Measurements from ENCODE around the gene UBE3C. TPM values are rescaled to one million over a fixed set of nuclear protein-coding genes. Genes with fewer than 3 reads are reported as not detected.

UBE3C gene
- total RNA-seq, 2 donors from 2014 or later = 55.0 to 93.6 TPM

GRCh38 chr7:157278791-157279724 lies 140.3 kb downstream of the UBE3C start:
- peaks cover 11 to 23% of the 10 kb centered on the region in 2 donors for H3K4me1 ChIP-seq (ENCODE audit: control insufficient read depth in 1 of 2, low read depth in 2 of 2)
- ATAC-seq (ENCODE audit: insufficient number of reproducible peaks, low FRiP score, low read depth) (peak; percentile 12), DNase-seq (ENCODE audit: low spot score) (no peak)
- H3K9me3 ChIP-seq = no peaks in the 10 kb centered on the region
- no peak overlapping the region for H3K27ac ChIP-seq
- peak overlapping the region; percentile 77 for H3K4me3 ChIP-seq
- H3K27me3 ChIP-seq (replicated peaks; ENCODE audit: insufficient read depth) = no peaks in the 10 kb centered on the region
- TF ChIP-seq CTCF (IDR thresholded peaks at IDR 0.05) = no peak
- H3K36me3 ChIP-seq = no peaks in the 10 kb centered on the region

GRCh38 chr7:157279741-157280215 lies 141.1 kb downstream of the UBE3C start:
- DNase-seq (ENCODE audit: low spot score) (no peak), ATAC-seq (ENCODE audit: insufficient number of reproducible peaks, low FRiP score, low read depth) (no peak)
- Histone ChIP-seq H3K36me3 (no peaks in the 10 kb centered on the region), H3K27ac (no peak overlapping the region), H3K4me1 (ENCODE audit: control insufficient read depth in 1 of 2, low read depth in 2 of 2) (peaks cover 11 to 19% of the 10 kb centered on the region in 2 donors), H3K27me3 (replicated peaks; ENCODE audit: insufficient read depth) (no peaks in the 10 kb centered on the region), H3K4me3 (peak overlapping the region; percentile 77), H3K9me3 (no peaks in the 10 kb centered on the region)
- TF ChIP-seq CTCF (IDR thresholded peaks at IDR 0.05) = no peak

GRCh38 chr7:157280216-157280841 lies 141.6 kb downstream of the UBE3C start:
- no peak for TF ChIP-seq CTCF (IDR thresholded peaks at IDR 0.05)
- DNase-seq (ENCODE audit: low spot score) (no peak), ATAC-seq (ENCODE audit: insufficient number of reproducible peaks, low FRiP score, low read depth) (no peak)
- H3K27ac ChIP-seq = no peak overlapping the region
- no peaks in the 10 kb centered on the region for H3K9me3 ChIP-seq
- H3K4me1 ChIP-seq (ENCODE audit: control insufficient read depth in 1 of 2, low read depth in 2 of 2) = peaks cover 11 to 19% of the 10 kb centered on the region in 2 donors
- no peaks in the 10 kb centered on the region for H3K27me3 ChIP-seq (replicated peaks; ENCODE audit: insufficient read depth)
- no peaks in the 10 kb centered on the region for H3K36me3 ChIP-seq
- peak overlapping the region; percentile 77 for H3K4me3 ChIP-seq

- Histone ChIP-seq H3K9me3 (no peaks in the 10 kb centered on the region), H3K4me3 (no peak overlapping the region), H3K36me3 (no peaks in the 10 kb centered on the region), H3K4me1 (ENCODE audit: control insufficient read depth in 1 of 2, low read depth in 2 of 2) (peaks cover 11 to 19% of the 10 kb centered on the region in 2 donors), H3K27me3 (replicated peaks; ENCODE audit: insufficient read depth) (no peaks in the 10 kb centered on the region), H3K27ac (no peak overlapping the region)
- TF ChIP-seq CTCF (IDR thresholded peaks at IDR 0.05) = no peak
- ATAC-seq (ENCODE audit: insufficient number of reproducible peaks, low FRiP score, low read depth) (no peak), DNase-seq (ENCODE audit: low spot score) (no peak)
These were observed 142.7 kb downstream of the UBE3C start for GRCh38 chr7:157281221-157281998.

All from thoracic aorta (tissue), 2 donors.